Type B pancreatic cell (in vitro differentiated cells): Measurements from ENCODE around the gene PYGM. TPM values are rescaled to one million over a fixed set of nuclear protein-coding genes. Genes with fewer than 3 reads are reported as not detected.

ENCODE experiments used
- DNase-seq: peaks from one replicate; pipeline ENCODE4 v3.0.0; 2021; ENCODE audit warnings: mixed read lengths; ENCODE audit not compliant: unreplicated experiment; ENCODE audit errors: extremely low spot score
- H3K27ac Mint-ChIP-seq: 2 replicates; pipeline ENCODE4 v1.8.0; 2021; ENCODE audit warnings: mild to moderate bottlenecking, mixed read lengths
- H3K27me3 Mint-ChIP-seq: 2 replicates; pipeline ENCODE4 v1.8.0; 2021; ENCODE audit warnings: mixed read lengths
- H3K36me3 Mint-ChIP-seq: 2 replicates; pipeline ENCODE4 v1.8.0; 2021; ENCODE audit warnings: mixed read lengths
- H3K4me1 Mint-ChIP-seq: one replicate; pipeline ENCODE4 v1.8.0; 2021; ENCODE audit warnings: mixed read lengths; ENCODE audit not compliant: unreplicated experiment
- H3K4me3 Mint-ChIP-seq: 2 replicates; pipeline ENCODE4 v1.8.0; 2021; ENCODE audit warnings: mild to moderate bottlenecking, mixed read lengths
- H3K9me3 Mint-ChIP-seq: 2 replicates; pipeline ENCODE4 v1.8.0; 2021; ENCODE audit warnings: mixed read lengths
- CTCF ChIP-seq: fragments of 200-600 bp; sonication (generic); conservative IDR thresholded peaks from 2 replicates; pipeline ENCODE4 v1.5.0; 2021; ENCODE audit warnings: antibody characterized with exemption, mild to moderate bottlenecking
- total RNA-seq: library from RNA; stranded (reverse); gene quantifications from 2 replicates; pipeline ENCODE4 v1.2.1, GENCODE V29; 2021; ENCODE audit warnings: low replicate concordance

The PYGM gene
- total RNA-seq, 1 donor from 2014 or later = 239 TPM

DNA sequence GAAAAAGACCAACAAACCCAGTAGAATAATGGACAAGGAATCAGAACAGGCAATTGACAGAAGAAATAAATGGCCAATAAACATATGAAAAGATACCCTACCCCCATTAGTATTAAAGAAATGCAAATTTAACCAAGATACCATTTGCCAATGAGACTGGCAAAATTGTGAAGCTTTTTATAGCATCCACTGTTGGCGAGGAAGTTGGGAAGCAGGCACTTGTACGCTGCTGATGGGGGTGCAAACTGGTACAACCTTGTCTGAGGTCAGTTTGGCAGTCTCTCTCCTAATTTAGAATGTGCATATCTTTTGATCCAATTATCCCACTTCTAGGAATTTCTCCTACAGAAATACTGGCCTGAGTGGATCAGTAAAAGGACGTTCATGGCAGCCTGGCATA is 28.2 kb downstream of the PYGM start:
- peaks cover 2% of the 10 kb centered on the region for H3K4me1 Mint-ChIP-seq
- H3K27me3 Mint-ChIP-seq = peaks cover 39% of the 10 kb centered on the region
- TF ChIP-seq CTCF = no peak
- no peaks in the 10 kb centered on the region for H3K36me3 Mint-ChIP-seq
- H3K27ac Mint-ChIP-seq = no peak overlapping the region
- no peak for DNase-seq
- H3K4me3 Mint-ChIP-seq = no peak overlapping the region
- no peaks in the 10 kb centered on the region for H3K9me3 Mint-ChIP-seq

DNA sequence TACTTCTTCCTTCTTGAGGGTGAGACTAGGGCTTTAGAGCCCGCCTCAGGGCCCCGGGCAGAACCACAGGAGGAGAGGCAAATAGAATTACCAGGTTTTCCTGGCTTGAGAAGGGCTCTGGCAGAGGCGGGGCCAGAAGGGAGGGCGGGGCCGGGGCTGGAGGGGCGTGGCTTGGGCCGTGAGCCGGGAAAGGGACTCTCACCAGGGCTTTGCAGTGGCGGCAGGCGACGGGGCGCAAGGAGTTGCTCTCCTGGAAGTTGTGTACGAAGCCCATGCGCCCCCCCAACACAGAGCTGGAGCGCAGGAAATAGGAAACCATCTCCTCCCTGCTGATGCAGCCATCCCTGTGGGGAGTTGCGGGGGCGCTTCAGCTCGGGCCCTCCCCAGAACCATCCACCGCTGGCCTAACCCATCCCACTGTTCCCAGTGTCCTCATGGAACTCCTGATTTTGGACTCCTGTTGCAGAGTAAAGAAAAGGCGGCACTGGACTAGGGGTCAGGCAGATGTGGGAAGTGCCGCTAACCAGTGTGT is 29.9 kb downstream of the PYGM start:
- H3K36me3 Mint-ChIP-seq = no peaks in the 10 kb centered on the region
- peaks cover 40% of the 10 kb centered on the region for H3K27me3 Mint-ChIP-seq
- H3K27ac Mint-ChIP-seq = no peak overlapping the region
- H3K4me1 Mint-ChIP-seq = peaks cover 12% of the 10 kb centered on the region
- TF ChIP-seq CTCF = no peak
- H3K4me3 Mint-ChIP-seq = no peak overlapping the region
- DNase-seq = peak; percentile 71
- H3K9me3 Mint-ChIP-seq = no peaks in the 10 kb centered on the region

- Mint-ChIP-seq H3K4me1 (peaks cover 18% of the 10 kb centered on the region), H3K4me3 (no peak overlapping the region), H3K27ac (no peak overlapping the region), H3K36me3 (no peaks in the 10 kb centered on the region), H3K27me3 (peaks cover 43% of the 10 kb centered on the region), H3K9me3 (no peaks in the 10 kb centered on the region)
- no peak for DNase-seq
- no peak for TF ChIP-seq CTCF
These were observed 30.9 kb downstream of the PYGM start for GRCh38 chr11:64728757-64729365.

GRCh38 chr11:64726867-64727530 is 32.8 kb downstream of the PYGM start:
- no peak overlapping the region for H3K27ac Mint-ChIP-seq
- no peak for TF ChIP-seq CTCF
- H3K27me3 Mint-ChIP-seq = peaks cover 49% of the 10 kb centered on the region
- peak overlapping the region; percentile 20 for H3K4me3 Mint-ChIP-seq
- H3K4me1 Mint-ChIP-seq = peaks cover 18% of the 10 kb centered on the region
- no peak for DNase-seq
- H3K9me3 Mint-ChIP-seq = no peaks in the 10 kb centered on the region
- H3K36me3 Mint-ChIP-seq = no peaks in the 10 kb centered on the region

GRCh38 chr11:64726211-64726641 is 33.5 kb downstream of the PYGM start:
- H3K27ac Mint-ChIP-seq = no peak overlapping the region
- H3K4me1 Mint-ChIP-seq = peaks cover 18% of the 10 kb centered on the region
- peaks cover 55% of the 10 kb centered on the region for H3K27me3 Mint-ChIP-seq
- H3K4me3 Mint-ChIP-seq = peak overlapping the region; percentile 20
- H3K9me3 Mint-ChIP-seq = no peaks in the 10 kb centered on the region
- peak; percentile 66 for DNase-seq
- H3K36me3 Mint-ChIP-seq = no peaks in the 10 kb centered on the region
- TF ChIP-seq CTCF = no peak
